GM19351 (cell line): ENCODE measurements around the gene OSBPL2.

ENCODE experiments used
- ATAC-seq: cut with Tn5 transposase; IDR thresholded peaks from one replicate; pipeline ENCODE4 v1.9.1; 2021; ENCODE audit warnings: mild to moderate bottlenecking, moderate library complexity; ENCODE audit not compliant: unreplicated experiment

OSBPL2 gene

DNA sequence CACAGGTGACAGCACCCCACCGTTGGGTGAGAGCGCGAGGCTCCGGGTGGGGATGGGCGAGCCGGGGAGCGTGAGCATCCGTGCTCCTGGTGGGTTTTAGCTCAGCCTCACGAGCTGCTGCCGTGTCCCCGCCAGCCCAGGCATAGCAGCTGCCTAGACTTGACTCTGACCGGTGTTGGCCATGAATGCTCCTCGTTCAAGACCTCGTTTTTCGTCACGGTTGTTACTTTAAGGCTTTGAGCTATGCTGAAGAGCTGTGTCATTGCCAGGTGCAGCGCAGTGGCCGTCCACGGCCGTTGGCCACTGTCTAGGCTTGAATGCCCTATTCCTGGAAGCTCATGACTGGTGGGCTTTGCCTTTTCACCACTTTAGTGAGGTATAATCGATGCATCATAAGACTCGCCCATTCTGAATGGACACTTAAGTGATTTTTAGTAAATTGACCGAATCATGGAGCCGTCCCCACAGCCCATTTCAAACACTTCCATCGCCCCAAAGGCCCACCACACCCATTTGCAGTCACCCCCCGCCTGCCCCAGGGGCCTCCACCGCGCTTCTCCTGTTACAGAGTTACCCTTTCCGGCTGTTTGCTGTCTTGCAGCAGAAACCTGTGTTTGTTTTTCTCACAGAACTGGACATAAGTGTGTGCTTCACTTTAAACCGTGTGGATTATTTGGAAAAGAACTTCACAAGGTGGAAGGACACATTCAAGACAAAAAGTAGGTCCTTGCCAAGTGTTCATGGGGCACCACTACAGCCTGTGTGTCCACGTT lies 43.0 kb downstream of the OSBPL2 start:
- ATAC-seq: no peak

- ATAC-seq: no peak
Observed at GRCh38 chr20:62282103-62282502, 43.8 kb downstream of the OSBPL2 start.

DNA sequence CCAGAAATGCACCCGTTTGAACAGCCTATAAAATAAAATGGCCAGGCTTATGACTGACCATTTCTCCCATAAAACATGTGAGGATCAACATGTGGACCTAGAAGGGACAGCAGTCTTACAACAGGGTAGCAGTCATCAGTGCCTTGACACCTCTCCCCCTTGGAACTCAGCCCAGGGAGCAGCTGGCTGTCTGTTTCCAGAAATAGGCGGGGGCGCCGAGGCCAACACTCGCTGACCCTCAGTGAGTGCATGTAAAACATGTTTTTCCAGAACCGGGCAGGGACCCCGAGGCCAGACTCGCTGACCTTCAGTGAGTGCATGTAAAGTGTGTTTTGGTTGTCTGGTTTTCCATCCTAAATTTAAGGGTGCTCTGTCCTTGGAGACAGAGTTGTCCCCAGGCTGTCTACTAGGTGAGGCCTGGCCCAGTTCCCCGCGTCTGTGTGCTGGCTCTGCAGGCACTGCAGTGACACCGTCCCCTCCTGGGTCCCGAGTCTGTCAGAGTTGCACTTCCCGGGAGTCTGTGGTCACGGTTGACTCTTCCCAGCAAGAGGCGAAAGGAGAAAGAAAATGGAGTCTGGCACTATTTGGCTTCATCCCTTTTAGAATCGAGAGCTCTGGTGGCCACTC lies 44.7 kb downstream of the OSBPL2 start:
- ATAC-seq: no peak

DNA sequence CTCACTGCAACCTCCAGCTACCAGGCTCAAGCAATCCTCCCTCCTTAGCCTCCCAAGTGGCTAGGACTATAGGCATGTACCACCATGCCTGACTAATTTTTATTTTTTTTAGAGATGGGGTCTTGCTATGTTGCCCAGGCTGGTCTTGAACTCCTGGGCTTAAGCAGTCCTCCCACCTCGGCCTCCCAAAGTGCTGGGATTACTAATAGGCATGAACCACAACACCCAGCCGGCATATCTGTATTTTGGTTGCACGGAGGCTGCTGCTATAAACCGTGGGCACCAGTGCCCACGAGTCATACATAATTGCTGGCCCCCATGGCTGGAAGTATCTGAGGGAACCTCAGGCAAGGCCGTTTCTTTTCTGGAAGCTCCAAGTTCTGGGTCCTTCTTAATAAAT lies 46.1 kb downstream of the OSBPL2 start:
- ATAC-seq: no peak

- no peak for ATAC-seq
Observed at GRCh38 chr20:62285151-62285550, 46.8 kb downstream of the OSBPL2 start.

GRCh38 chr20:62285722-62286121 lies 47.4 kb downstream of the OSBPL2 start:
- no peak for ATAC-seq

GRCh38 chr20:62286493-62287064 lies 48.3 kb downstream of the OSBPL2 start:
- ATAC-seq: no peak

DNA sequence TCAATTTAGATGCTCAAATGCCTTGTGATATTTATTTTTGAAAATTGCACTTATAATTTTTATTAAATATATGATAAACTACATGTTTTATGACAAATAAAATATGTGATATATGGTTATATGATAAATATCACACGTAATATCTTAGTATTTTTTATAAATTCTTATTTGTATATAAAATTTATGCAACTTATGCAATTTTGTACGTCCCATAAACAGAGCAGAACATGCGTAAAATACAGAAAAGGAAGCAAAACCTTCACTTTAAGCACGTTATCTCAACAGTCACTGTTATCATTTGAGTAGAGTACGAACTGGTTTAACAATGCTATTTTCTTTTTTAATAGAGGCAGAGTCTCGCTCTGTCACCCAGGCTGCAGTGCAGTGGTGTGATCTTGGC lies 48.8 kb downstream of the OSBPL2 start:
- ATAC-seq: no peak

GRCh38 chr20:62287759-62288534 lies 49.6 kb downstream of the OSBPL2 start:
- no peak for ATAC-seq

GRCh38 chr20:62288535-62289105 lies 50.3 kb downstream of the OSBPL2 start:
- ATAC-seq: no peak

GRCh38 chr20:62289131-62289530 lies 50.8 kb downstream of the OSBPL2 start:
- ATAC-seq: no peak

DNA sequence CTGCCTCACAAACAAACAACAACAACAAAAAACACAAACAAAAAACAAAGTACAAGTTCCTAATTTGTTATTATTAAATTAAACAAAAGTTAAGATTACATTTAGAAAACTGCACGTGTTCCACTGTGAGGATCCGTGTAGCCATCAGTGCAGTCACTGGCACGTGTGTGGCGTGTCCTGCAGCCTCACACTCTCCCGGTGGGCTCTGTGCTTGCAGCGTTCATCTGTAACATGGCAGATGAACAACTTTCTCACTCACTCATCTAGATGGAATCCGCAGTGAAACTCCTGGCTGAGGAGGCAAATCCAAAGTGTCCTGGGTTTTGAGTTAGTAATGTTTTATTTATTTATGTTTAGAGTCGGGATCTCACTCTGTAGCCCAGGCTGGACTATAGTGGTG lies 51.6 kb downstream of the OSBPL2 start:
- ATAC-seq: no peak

DNA sequence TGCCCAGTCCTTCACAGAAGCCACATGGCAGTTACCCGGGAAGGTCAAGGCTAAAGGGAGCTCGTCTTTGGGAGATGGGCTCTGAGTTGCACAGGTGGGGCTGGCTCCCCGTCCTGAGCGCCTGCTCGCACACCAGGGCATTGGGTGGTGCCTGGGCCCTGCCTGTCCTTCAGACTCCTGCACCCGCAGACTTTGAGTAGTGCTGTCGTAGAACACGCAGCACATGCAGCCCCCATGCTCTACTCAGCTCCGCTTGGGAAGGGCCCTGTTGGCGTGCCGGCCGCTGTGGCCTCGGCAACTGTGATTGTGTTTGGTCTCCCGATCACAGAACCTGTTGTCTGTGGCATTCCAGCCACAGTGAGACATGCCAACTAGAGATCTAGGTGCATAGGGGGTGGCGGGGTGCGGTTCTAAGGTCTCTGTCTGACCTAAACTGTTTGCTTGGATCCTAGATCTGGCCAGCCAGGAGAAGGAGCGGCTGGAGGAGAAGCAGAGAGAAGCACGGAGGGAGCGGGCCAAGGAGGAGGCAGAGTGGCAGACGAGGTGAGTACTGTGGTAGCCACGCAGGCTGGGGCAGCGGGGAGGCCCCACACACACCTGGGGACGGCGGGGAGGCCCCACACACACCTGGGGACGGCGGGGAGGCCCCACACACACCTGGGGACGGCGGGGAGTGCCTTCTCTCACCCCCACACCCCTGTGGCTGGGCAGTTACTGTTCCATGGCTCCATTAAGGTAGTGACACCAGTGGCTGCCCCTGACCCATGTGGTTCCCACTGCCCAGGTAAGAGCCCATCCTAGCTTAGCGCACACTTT lies 53.1 kb downstream of the OSBPL2 start:
- no peak for ATAC-seq

- no peak for ATAC-seq
Observed at GRCh38 chr20:62292108-62292507, 53.8 kb downstream of the OSBPL2 start.

DNA sequence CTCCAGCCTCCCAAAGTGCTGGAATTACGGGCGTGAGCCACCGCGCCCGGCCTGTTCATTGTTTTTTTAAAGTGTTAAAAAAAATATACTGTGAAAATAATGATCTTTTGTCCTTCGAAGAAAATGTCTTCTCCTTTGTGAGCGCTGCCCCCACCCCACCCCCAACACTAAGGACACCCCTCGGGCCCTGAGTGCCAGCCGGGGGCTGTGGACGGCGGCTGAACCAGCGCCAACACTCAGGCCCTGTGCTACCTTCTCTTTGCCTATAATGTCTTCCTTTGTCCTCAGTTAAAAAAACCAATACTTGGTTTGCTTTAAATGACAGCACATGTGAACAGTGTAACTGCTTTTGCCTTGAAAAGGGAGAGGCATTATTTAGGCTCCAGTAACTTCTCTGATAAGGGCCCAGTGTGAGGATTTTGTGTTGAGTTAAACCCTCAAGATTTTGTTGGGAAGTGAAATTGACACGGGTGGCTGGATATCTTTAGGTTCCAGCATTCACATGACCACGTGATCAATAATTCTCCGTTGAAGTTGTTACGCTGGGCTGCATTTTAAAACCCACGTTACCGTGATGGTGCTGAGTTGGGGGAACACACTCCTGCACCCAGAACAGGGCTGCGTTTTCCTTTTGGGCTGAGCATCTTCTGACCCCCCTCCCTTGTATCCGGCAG lies 54.9 kb downstream of the OSBPL2 start:
- ATAC-seq: no peak

DNA sequence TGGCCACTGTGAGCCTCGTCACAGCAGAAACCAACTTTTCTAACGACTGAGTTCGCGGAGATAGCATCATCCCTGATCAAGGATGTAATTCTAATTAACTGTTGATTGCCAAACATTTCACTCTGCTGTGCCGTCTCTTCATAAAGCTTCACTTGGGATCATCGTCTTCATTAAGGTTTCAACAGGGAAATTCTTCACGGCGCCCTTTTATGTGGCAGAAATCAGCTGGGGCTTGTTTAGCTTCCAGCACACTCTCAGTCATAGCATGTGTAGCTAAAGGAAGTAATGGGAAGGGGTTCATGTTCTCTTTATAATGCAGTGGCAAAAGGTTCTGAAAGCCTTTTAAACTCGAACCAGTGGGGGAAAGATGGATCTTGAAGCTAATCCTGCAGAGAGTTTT lies 55.6 kb downstream of the OSBPL2 start:
- ATAC-seq: no peak

- no peak for ATAC-seq
Observed at GRCh38 chr20:62294516-62294915, 56.2 kb downstream of the OSBPL2 start.

DNA sequence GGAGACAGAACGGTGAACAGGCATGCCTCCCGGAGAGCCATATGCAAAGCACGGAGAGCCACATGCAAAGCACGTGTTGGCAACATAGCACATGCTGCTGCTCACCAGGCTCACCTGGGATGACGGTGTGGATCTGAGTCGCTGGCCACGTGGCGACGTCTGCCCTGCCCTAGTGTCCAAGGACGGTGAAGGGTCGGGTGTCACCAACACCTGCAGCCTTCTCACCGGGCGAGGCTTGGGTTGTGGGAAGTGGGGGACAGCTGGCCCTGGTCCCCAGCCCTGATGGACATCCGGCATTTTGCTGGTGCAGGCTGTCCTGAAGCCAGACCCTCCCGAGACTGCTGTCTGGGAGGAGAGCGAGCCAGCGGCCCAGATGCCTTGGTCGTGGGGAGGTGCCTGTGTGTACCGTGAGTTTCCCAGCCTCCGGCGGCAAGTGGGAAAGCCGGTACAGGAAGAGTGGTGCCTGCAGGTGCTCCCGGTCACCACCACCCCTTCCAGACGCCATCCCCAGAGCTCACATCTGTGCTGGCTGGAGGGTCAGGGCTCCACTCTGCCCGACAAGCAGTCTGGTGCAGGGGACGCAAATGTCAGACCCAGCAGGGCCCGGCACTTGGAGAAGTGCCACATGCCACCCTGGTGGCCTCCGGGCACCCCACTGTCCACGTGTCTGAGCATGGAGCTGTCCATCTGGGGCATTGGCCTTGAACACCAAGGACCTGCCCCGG lies 58.6 kb downstream of the OSBPL2 start:
- no peak for ATAC-seq
